ENCODE data around the gene MYO5C.
A peak's percentile ranks its signal among the peaks of the same experiment; 100 is the strongest.

Gene MYO5C

DNA sequence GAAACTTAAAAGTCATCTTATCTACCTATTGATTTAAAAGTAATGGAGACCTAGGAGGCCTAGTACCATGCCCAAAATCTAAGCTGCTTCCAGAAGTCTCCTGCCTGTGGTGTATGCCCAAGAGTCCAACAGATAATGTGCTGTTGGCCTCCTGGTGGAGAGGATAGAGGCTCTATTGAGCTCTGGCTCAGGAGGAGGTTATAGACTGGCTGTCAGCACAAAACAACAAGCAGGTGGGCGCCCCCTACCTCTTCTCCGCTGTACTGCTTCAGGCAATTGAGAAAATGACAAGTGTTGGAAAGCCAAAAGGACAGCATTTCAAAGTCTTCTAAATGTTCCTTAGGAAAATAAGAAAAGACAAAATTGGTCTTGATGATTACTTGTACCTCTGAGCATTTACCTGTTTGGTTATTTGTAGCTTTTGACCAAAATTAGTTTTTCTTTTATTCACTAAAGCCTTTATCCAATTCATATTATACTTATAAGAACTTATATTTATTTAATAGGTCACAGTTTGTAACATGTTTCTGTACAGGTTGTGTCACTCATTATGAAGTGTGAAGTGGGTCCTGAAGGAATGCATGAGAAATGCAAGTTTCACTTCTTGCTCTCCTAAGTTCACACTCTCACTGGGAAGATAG, 87.2 kb downstream of the MYO5C start:
- Histone ChIP-seq H3K4me1 (no peaks in the 10 kb centered on the region), H3K9me3 (no peaks in the 10 kb centered on the region), H3K27me3 (no peaks in the 10 kb centered on the region), H3K36me3 (peaks cover 0 to 35% (median 0%) of the 10 kb centered on the region in 3 donors), H3K4me3 (no peak overlapping the region), H3K27ac (no peak overlapping the region)
- DNase-seq = peak in 1 of 2 donors; percentile 49
- intact Hi-C loops (cut with DNase I; ENCODE audit: low total_unique reads) = no loop called here
- TF ChIP-seq, protein P1, sequence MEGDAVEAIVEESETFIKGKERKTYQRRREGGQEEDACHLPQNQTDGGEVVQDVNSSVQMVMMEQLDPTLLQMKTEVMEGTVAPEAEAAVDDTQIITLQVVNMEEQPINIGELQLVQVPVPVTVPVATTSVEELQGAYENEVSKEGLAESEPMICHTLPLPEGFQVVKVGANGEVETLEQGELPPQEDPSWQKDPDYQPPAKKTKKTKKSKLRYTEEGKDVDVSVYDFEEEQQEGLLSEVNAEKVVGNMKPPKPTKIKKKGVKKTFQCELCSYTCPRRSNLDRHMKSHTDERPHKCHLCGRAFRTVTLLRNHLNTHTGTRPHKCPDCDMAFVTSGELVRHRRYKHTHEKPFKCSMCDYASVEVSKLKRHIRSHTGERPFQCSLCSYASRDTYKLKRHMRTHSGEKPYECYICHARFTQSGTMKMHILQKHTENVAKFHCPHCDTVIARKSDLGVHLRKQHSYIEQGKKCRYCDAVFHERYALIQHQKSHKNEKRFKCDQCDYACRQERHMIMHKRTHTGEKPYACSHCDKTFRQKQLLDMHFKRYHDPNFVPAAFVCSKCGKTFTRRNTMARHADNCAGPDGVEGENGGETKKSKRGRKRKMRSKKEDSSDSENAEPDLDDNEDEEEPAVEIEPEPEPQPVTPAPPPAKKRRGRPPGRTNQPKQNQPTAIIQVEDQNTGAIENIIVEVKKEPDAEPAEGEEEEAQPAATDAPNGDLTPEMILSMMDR (IDR thresholded peaks at IDR 0.05) = peak; percentile 28 to 35

DNA sequence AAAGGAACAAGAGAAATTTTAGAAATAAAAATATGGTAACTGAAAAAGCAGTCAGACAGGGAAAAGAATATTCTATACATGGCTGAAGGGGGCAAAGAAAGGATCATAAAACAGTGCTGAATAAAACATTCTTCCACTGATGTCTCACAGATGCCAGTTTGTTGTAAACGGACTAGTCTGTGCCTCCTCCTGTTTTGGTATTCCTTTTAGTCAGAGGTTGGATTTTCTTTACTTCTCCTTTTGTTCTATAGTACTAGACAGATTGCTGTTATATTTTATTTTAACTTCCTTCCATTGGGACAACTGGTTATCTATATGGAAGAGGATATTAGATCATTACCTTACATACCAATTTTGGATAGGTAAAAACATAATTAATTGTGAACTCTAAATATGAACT, 88.4 kb downstream of the MYO5C start:
- Histone ChIP-seq H3K4me3 (no peak overlapping the region), H3K27me3 (no peaks in the 10 kb centered on the region), H3K36me3 (peaks cover 0 to 23% (median 0%) of the 10 kb centered on the region in 3 donors), H3K4me1 (no peaks in the 10 kb centered on the region), H3K27ac (no peak overlapping the region), H3K9me3 (no peaks in the 10 kb centered on the region)
- DNase-seq = no peak
- intact Hi-C loops (cut with DNase I; ENCODE audit: low total_unique reads) = no loop called here
- TF ChIP-seq, protein P1 (IDR thresholded peaks at IDR 0.05) = no peak

GRCh38 chr15:52206446-52206845, 89.2 kb downstream of the MYO5C start:
- DNase-seq = no peak
- TF ChIP-seq, protein P1 (IDR thresholded peaks at IDR 0.05) = no peak
- Histone ChIP-seq H3K4me3 (no peak overlapping the region), H3K9me3 (no peaks in the 10 kb centered on the region), H3K27me3 (no peaks in the 10 kb centered on the region), H3K36me3 (peaks cover 0 to 19% (median 0%) of the 10 kb centered on the region in 3 donors), H3K27ac (no peak overlapping the region), H3K4me1 (no peaks in the 10 kb centered on the region)
- intact Hi-C loops (cut with DNase I; ENCODE audit: low total_unique reads) = no loop called here

DNA sequence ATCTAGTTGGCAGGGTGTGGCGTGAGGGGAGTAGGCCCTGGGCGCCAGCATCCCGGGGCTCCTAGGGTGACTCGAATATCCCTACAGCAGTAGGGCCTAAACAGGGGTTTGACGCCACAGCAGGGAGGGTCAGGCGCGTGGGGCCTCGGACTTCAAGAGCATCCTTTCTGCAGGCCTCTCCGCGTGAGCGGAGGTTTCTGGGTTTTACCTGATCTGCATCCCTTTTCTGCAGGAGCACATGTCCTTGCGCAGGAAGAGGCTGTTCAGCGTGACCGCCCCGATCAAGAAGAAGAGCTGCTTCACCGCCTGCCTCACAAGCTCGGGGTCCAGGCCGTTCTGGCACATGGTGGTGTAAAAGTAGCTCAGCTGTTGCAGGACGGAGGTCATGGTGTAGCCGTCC, 90.9 kb downstream of the MYO5C start:
- TF ChIP-seq, protein P1 (IDR thresholded peaks at IDR 0.05) = no peak
- intact Hi-C loops (cut with DNase I; ENCODE audit: low total_unique reads) = no loop called here
- no peak for DNase-seq
- H3K36me3 ChIP-seq = peaks cover 0 to 13% (median 0%) of the 10 kb centered on the region in 3 donors
- H3K4me3 ChIP-seq = no peak overlapping the region
- H3K27me3 ChIP-seq = no peaks in the 10 kb centered on the region
- no peaks in the 10 kb centered on the region for H3K9me3 ChIP-seq
- H3K27ac ChIP-seq = no peak overlapping the region
- no peaks in the 10 kb centered on the region for H3K4me1 ChIP-seq

- Histone ChIP-seq H3K9me3 (no peaks in the 10 kb centered on the region), H3K27me3 (no peaks in the 10 kb centered on the region), H3K4me1 (no peaks in the 10 kb centered on the region), H3K36me3 (peaks cover 0 to 13% (median 0%) of the 10 kb centered on the region in 3 donors), H3K27ac (no peak overlapping the region), H3K4me3 (no peak overlapping the region)
- DNase-seq = no peak
- TF ChIP-seq, protein P1 (IDR thresholded peaks at IDR 0.05) = no peak
- intact Hi-C loops (cut with DNase I; ENCODE audit: low total_unique reads) = no loop called here
These were observed 94.7 kb downstream of the MYO5C start for GRCh38 chr15:52200831-52201365.

Measured in tibial artery (tissue), 4 donors.